Cerebellar nuclear complex (tissue), 1 donor: ENCODE measurements around the gene ADSS1.

Source experiments
- DNase-seq, 2 experiments: peaks; one replicate each; lab custom pipeline; 2025; lab: John Stamatoyannopoulos, UW

ADSS1 gene

DNA sequence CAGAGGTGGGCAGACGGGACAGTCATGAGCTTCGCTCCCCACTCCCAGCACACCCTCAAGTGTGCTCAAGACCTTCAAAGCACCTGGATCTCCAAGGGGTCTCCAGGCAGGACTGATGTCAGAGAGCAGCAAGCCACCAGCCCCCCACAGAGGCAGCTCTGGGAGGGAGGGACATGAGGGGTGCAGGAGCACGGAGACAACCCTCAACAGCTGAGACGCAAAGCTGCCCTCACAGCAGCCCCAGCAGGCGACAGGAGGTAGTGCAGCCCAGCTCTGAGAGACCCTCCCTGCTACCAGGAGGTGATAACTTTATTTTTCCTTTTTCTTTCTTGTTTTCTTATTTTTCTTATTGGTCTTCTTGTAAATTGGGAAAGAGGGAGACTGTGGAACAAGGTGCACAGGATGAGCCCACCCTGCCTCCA, 46.8 kb downstream of the ADSS1 start:
- DNase-seq = no peak

DNA sequence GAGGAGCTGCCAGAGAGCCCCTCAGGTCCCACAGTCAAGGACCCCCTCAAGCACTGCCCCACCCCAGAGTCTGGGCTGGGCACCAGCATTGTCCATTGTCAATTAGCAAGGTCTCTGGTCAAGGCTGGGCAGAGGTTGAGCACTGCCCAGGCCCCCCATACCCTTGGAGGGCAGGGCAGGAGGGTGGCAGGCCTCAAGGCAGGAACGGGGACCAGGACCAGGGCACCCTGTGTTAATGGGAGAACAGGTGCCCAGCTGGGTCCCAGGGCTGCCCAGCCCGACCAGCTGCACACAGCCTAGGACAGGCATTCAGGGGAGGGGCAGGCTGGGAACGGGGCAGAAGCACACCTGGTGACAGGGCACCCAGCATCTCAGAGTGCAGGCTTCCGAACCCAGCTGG, 47.3 kb downstream of the ADSS1 start:
- DNase-seq = no peak

DNA sequence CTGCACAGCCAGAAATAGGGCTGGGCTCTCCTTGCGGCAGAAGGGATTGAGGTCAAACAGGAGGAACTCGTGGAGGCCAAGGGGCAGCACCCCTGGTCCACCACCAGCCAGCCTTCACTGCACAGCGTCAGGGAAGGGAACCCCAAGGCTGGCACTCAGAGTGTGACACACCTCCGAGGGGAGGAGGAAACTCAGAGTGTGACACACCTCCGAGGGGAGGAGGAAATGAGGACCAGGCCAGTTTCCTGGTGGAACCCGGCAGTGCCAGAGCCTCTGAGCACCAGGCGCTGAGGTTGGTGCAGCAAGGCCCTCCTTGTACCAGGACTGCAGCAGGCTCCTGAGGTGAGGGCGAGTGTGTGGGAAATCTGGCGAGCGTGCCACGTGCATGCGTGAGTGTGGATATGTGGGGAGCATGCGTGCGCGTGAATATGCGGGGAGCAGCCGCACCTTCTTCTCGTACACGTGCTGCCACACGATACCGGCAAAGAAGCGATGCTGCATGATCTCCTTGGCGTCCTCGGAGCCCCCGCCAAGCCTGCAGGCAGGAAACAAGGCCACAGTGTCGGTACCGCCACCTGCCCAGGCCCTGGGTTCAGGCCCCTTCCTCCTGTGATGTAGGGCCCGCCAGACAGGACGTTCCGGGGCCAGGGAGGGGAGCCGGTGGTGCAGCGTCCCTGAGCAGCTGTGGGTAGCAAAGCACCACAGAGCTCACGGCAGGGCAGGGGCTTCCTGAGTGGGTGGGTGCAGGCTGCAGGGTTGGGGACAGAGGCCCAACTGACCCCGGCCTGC, 48.1 kb downstream of the ADSS1 start:
- no peak for DNase-seq

DNA sequence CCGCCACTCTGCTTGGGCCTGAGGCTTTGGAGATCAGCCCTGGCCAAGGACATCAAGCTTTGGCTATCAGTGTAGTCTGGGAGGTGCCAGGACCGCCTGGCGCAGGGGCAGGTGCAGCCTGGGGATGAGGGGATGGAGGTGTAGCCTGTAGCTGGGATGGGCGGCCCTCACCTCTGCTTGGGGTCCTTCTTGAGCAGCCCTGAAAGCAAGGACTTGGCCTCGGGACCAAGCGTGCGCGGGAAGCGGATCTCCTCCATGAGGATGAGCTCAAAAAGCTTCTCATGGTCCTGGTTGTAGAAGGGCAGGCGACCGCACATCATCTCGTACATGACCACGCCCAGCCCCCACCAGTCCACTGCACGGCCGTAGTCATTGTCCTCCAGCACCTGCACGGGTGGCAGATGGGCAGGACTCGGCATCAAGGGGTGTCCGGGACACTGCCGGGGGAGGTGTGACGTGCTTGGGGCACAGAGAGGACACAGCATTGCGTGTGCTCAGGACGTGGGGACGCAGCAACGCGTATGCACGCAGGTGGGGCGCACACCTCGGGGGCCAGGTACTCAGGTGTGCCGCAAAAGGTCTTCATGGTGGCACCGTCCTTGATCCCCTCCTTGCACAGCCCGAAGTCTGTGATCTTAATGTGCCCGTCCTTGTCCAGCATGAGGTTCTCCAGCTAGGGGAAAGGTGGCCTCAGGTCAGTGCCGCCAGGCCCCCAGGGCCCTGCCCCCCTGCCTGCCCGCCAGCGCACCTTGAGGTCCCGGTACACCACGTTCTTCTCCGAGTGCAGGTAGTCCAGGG, 48.9 kb downstream of the ADSS1 start:
- no peak for DNase-seq

DNA sequence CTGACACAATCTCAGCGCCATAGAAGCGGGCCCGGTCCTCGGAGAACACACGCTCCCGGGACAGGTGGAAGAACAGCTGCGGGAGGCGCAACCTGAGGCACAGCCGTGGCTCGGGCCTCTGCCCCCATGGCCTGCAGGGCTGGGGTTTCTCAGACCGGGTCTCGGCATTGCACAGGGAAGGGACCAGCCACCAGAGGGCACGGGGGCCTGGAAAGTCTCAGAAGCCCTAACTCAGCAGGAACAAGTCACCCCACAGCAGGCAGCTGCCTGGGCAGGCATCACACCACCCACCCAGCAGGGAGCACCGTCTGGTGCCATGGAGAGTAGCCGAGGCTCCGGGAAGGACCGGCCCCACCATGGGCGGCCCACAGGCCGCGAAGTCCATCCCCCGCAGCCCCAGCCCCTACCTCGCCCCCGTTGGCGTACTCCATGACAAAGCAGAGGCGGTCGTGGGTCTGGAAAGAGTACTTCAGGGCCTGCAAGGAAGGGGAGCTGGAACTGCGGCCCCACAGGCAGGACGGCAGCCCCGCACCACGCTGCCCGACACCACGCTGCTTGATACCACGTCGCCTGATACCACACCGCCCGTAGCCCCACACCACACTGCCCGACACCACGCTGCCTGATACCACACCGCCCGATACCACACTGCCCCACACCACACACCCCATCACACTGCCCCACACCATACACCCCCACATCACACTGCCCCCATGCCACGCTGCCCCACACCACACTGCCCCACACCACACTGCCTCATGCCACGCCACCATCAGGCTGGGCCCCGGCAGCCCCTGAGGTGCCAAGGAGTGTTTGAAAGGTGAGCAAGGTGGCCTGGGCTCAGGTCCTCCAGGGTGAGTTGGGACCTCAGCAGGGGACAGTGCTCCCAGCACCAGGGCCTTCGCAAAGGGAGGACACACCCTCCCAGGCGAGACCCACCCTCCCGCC, 49.8 kb downstream of the ADSS1 start:
- no peak for DNase-seq

DNA sequence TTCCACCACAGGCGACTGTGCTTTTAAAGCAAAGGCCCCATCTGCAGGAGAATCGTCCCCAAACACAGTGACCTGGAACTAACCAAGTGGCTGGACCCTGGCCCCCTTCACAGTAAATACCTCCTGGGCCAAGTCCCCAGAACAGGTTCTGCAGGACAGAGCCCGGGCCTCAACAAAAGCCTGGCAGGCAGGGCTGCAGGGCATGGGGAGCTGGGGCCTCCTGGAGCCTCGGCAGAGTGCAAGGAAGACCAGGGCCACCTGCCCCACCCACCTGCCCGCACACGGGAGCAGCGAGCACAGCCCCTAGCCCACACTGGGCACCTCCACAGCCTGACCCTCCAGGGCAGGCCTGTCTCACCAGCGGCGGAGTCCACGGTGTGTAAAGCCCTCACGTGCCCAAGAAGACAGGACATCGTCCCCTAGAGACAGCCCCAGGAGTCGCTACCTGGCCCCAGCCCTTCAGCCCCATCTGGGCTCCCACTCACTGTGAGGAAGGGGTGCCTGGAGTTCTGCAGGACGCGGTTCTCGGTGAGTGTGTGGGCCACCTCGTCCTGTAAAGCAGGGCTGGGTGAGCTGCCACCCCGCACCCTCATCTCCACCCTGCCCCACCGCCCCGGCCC, 50.5 kb downstream of the ADSS1 start:
- no peak for DNase-seq

DNA sequence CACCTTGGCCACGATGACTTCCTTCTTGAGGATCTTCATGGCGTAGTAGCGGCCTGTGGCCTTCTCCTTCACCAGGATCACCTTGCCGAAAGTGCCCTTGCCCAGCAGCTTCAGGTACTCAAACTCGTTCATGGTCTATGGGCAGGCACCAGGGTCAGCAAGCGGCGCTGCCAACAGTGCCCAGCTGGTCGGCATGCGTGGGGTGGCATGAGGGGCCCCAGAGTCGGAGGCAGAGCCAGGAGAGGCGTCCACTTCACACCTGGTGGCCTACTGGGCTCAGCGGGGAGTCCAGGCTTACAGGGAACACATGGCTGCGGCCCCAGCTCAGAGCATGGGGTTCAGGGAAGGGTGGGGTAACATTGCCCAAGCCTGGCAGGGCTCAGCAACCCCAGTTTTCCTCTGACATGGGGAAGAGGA, 51.1 kb downstream of the ADSS1 start:
- DNase-seq = no peak

DNA sequence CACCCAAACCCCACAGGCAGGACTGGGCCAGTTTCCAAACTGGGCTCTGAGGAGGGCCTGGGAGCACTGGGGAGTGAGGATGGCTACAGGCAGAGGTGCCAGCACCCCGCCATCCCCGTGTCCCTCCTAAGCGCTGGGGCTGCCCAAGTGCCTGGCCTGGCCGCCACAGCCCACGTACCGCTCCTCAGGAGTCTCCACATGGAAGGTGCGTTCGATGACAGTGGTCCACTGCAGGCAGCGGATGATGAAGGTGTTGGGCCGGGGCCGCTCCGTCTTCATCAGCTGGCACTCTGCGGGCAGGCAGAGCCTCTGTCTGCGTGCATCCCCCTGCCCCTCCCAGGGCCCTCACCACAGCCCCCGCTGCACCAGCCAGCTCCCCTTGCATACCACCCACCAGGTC, 52.5 kb downstream of the ADSS1 start:
- no peak for DNase-seq

DNA sequence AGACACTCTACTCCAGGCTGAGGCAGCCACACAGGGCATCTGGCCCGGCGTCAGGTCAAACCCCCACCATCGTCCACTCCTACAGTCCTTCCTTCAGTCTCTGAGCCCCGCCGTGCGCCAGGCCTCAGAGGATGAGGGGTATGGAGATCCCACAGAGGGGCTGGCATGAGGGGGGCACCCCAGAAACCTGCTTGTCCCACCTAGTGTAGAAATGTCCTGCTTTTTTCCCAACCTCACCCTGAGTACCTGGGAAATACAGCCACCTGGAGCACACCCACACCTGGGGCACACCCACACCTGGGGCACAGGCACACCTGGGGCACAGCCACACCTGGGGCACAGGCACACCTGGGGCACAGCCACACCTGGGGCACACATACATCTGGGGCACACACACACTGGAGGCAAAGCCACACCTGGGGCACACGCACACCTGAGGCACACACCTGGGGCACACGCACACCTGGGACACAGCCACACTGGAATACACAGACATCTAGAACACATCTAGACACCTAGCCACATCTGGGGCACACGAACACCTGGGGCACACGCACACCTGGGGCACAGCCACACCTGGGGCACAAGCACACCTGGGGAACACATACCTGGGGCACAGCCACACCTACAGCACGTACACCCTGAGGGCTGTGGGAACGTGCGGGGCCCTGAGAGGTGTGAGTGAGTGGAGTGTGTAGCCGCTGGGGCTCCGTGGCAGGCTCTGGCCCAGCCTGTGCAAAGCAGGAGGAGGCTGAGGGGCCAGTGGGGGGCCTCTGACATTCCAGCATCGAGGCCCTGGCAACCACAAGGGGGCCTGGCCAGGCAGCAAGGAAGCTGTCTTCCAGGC, 53.2 kb downstream of the ADSS1 start:
- no peak for DNase-seq

DNA sequence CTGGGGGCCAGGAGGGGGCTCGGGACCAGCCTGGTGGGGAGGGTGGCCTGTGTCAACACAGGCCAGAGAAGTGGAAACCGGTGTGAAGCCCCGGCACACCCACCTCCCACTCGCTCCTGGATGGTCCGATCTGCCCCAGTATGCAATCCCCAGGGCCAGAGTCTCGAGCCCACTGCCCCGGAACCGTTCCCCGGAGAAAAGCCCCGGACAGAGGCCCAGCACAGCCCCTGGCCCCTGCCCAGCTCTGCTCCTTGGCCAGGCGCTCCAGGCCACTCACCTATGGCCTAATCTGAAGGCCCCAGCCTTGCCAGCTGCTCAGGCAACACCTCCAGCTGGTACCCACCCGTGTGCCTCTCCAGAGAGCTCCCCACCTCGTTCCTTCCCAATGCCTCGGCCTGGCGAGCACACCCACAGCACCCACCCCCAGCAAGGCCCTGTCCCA, 53.8 kb downstream of the ADSS1 start:
- no peak for DNase-seq

DNA sequence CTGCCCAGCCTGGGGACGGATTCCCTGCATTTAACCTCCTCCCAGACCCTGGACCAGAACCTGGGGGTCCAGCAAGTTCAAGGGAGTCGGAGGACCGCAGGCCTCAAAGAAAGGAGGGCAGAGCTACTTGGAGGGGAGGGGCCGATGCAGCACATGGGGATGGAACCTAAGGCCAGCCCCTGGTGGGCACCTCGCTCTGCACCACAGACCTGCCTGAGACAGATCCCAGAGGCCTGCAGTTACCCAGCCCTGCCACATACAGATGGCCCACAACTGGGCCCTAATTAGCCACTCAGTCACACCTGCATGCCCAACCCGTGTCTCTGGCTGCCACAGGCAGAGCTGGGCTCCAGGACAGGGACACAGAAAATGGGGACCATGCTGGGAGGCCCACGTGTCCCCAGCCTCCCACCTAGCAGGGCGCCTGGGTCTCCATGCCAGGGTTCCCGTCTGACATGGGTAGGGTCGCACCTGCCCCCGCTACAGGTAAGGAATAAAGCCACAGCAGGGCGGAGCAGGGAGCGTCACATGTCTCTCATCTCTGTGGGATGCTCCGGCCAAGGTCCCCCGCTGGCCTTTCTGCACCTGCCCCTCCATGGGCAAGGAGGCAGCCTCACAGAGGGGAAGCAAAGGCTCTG, 54.8 kb downstream of the ADSS1 start:
- no peak for DNase-seq

DNA sequence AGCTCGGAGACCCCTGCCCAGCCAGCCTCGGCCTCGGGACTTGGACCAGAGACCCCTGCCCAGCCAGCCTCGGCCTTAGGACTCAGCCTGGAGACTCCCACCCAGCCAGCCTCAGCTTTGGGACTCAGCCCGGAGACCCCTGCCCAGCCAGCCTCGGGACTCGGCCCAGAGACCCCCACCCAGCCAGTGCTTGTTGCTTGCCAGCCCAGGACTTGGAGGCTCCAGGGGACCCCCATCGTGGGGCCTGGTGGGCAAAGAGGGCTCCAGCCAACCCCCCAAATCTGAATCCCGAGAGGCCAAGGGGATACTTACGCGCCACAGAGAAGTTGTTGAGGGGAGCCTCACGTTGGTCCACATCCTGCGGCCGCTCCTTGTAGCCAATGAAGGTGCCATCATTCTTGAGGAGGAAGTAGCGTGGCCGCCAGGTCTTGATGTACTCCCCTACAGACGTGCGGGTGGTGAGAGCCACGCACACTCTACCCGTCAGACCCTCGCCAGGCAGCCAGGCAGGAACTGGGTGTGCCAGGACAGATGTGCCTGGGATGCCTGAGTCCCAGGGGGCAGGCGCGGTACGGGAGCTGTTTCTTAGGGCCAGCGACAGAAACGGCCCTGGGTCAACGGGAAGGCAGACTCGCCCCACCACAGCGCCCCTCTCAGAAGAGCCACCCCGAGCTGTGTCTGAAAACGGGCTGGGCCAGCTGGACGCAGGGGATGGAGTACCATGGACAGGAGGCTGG, 55.9 kb downstream of the ADSS1 start:
- no peak for DNase-seq

DNA sequence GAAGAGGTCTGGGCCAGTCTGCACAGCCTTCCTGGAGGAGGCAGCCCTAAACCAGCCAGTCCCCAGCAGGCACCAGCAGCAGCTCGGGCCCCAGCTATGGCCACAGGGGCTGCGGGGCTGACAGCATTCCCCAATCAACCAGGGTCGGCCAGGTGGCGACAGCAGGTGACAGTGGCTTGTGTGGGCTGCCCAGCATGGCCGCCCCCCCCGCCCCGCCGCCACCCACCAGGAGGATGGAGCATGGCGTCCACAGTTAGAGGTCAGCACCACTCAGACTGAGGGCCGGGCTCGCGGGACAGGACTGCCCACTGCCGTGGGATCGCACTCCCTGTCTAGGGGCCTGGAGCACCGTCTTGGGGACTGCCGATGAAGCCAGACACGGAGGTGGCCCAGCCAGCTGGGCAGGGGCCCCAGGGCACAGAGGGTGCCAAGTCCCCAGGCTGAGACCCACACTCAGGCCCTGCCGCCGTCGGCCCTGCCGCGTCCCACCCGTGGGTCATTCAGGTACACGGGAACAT, 56.5 kb downstream of the ADSS1 start:
- no peak for DNase-seq

DNA sequence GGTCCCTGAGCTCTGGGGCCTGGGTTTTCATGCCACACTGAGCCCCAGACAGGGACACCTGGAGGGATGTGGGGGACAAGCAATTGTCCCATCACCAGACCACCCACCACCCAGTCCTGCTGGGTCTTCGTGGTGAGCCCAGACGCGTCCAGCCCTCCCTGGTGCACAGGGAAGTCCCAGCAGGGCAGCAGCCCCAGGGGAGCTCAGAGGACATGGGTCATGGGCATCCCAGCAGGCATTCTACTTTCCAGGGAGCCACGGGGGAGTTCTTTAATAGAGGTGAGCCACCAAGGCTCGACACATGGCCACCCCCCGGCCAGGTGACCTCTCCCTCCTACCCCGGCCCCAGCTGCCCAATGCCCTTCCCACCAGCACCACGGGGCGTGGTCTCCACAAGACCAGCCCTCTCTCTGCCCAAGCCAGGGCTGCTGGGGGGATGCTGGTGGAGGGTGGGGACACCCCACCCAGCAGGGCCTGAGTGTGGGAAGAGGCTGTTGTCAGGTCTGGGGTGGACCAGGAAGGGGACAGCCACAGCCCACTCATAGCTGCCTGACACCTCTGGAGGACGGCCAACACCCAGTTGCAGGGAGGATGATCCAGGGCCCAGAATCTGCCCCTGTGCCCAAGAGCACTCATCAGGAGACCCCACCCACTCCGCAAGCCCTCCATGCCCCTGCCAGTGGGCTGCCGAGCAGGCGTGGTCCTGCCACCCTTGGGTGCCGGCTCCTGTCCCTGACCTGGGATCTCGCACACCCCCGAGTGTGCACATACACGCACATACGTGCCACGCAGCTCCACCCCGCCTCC, 57.4 kb downstream of the ADSS1 start:
- DNase-seq = no peak

DNA sequence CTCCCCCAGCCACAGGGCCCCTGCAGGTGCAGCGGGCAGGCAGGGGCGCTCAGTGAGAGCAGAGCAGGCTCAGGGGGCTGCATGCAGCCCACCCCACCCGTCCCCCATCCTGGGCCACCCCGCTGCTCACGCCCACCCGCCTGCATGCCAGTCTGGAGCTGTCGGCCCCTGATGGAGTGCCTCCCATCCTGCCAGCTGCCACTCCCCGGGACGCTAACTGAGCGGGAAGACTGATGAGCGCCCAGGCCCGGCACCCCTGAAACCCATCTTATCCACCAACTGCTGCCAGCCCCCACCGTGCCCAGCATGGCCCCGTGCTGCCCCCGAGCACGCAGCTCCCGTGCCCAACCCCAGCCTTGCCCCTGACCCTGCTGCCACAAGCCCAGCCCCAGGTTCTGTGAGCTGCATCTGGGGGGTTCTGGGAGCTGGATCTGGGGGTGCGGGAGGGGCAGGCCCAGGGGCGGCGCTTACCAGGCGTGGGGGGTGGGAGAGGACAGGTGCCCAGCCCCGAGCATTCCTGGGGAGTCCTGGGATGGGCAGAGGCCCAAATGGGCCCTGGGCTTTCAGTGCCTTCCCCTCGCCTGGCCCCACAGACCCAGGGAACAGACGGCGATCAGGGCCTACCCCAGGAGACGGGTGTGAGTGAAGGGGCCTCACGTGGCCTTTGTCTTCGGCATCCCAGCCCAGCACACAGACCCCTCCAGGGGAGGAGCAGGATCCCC, 58.2 kb downstream of the ADSS1 start:
- DNase-seq = no peak

DNA sequence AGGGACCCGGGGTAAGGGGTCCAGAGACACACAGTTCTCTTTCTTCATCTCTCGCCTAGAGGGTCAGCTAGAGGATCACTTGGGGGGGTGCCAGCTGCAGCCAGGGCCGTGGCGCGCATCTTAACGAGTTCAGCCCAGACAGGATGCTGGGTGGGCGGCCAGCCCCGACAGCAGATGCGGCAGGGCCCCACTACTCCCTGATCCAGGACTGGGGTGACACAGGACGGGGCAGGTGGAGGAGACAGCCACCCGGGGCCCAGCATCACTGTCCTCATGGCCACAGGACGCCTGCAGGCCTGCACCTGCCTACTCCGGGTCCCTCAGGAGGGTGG, 58.7 kb downstream of the ADSS1 start:
- DNase-seq = no peak

DNA sequence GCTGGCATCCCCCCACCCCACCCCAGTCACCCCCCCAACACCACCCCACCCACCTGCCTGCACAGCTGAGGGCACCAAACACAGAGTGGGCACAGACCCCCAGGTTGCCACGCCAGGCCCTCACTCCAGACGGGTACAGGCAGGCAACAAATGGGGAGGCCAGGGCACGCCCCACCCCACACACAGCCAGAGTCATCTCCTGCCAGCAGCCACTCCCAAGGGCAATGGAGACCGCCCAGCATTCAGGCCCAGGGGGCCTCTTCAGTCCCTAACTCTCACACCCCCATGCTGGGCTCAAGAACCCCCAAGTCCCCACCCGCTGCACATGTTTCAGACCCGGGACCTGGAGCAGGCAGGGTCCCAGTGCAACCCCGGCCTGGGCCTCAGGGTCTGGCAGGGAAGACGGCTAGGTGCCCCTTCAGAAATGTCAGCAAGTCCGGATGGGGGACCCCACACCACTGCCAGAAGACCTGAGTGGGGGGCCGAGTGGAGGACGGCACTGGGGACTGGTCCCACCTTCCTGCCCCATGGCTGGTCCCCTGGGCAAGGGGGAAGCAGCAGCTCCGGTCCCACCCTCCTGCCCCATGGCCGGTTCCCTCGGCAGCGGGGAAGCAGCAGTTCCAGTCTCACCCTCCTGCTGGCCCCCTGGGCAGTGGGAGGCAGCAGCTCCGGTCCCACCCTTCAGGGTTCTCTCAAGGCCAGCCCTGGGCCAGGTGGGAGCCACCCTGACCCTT, 59.6 kb downstream of the ADSS1 start:
- DNase-seq = no peak
